ENCODE measurements around the gene ARFRP1.

ARFRP1 gene

GRCh38 chr20:63707558-63708300 lies at the start of gene ARFRP1, which contains the start of gene ZGPAT:
TSS of gene ARFRP1 (minus strand) at chr20:63707976. CDS start at chr20:63707091, 885 bp downstream.
TSS of gene ZGPAT (plus strand) at chr20:63708039. CDS start at chr20:63708581, 542 bp downstream.
- Histone ChIP-seq H3K36me3 (ENCODE audit: control insufficient read depth, insufficient read depth, low read length, severe bottlenecking) (peaks cover 55% of the 10 kb centered on the region), H3K27me3 (replicated peaks; ENCODE audit: control insufficient read depth, insufficient read depth, low read length) (no peaks in the 10 kb centered on the region), H3K4me1 (ENCODE audit: control insufficient read depth, insufficient read depth, low read length) (peaks cover 21% of the 10 kb centered on the region), H3K4me3 (ENCODE audit: low read length) (peak within 1 kb of the TSS; percentile 91), H3K9ac (ENCODE audit: low read length) (peak within 1 kb of the TSS; percentile 95), H3K9me3 (ENCODE audit: control insufficient read depth, low read length) (no peaks in the 10 kb centered on the region)
- DNase-seq (ENCODE audit: low read depth): peak; percentile 93

- Histone ChIP-seq H3K4me1 (ENCODE audit: control insufficient read depth, insufficient read depth, low read length) (no peaks in the 10 kb centered on the region), H3K4me3 (ENCODE audit: low read length) (no peak overlapping the region), H3K9me3 (ENCODE audit: control insufficient read depth, low read length) (no peaks in the 10 kb centered on the region), H3K36me3 (ENCODE audit: control insufficient read depth, insufficient read depth, low read length, severe bottlenecking) (no peaks in the 10 kb centered on the region), H3K27me3 (replicated peaks; ENCODE audit: control insufficient read depth, insufficient read depth, low read length) (peaks cover 8% of the 10 kb centered on the region), H3K9ac (ENCODE audit: low read length) (no peak overlapping the region)
- no peak for DNase-seq (ENCODE audit: low read depth)
Measured at GRCh38 chr20:63756648-63756991, 48.8 kb upstream of the ARFRP1 start.

- H3K9me3 ChIP-seq (ENCODE audit: control insufficient read depth, low read length): no peaks in the 10 kb centered on the region
Measured at GRCh38 chr20:63755933-63756647, 48.3 kb upstream of the ARFRP1 start.

GRCh38 chr20:63754008-63754407 lies 46.2 kb upstream of the ARFRP1 start:
- Histone ChIP-seq H3K4me3 (ENCODE audit: low read length) (no peak overlapping the region), H3K27me3 (replicated peaks; ENCODE audit: control insufficient read depth, insufficient read depth, low read length) (peaks cover 8% of the 10 kb centered on the region), H3K9ac (ENCODE audit: low read length) (no peak overlapping the region), H3K4me1 (ENCODE audit: control insufficient read depth, insufficient read depth, low read length) (no peaks in the 10 kb centered on the region), H3K36me3 (ENCODE audit: control insufficient read depth, insufficient read depth, low read length, severe bottlenecking) (no peaks in the 10 kb centered on the region), H3K9me3 (ENCODE audit: control insufficient read depth, low read length) (no peaks in the 10 kb centered on the region)
- no peak for DNase-seq (ENCODE audit: low read depth)

More at GRCh38 chr20:63755933-63756647, 48.3 kb upstream of the ARFRP1 start:
- H3K27me3 ChIP-seq (replicated peaks; ENCODE audit: control insufficient read depth, insufficient read depth, low read length): peaks cover 8% of the 10 kb centered on the region
- no peaks in the 10 kb centered on the region for H3K36me3 ChIP-seq (ENCODE audit: control insufficient read depth, insufficient read depth, low read length, severe bottlenecking)
- no peaks in the 10 kb centered on the region for H3K4me1 ChIP-seq (ENCODE audit: control insufficient read depth, insufficient read depth, low read length)
- DNase-seq (ENCODE audit: low read depth): no peak
- no peak overlapping the region for H3K4me3 ChIP-seq (ENCODE audit: low read length)
- no peak overlapping the region for H3K9ac ChIP-seq (ENCODE audit: low read length)

GRCh38 chr20:63753381-63753780 lies 45.6 kb upstream of the ARFRP1 start:
- no peaks in the 10 kb centered on the region for H3K36me3 ChIP-seq (ENCODE audit: control insufficient read depth, insufficient read depth, low read length, severe bottlenecking)
- H3K4me3 ChIP-seq (ENCODE audit: low read length): no peak overlapping the region
- H3K9me3 ChIP-seq (ENCODE audit: control insufficient read depth, low read length): no peaks in the 10 kb centered on the region
- H3K27me3 ChIP-seq (replicated peaks; ENCODE audit: control insufficient read depth, insufficient read depth, low read length): peaks cover 8% of the 10 kb centered on the region
- H3K9ac ChIP-seq (ENCODE audit: low read length): no peak overlapping the region
- H3K4me1 ChIP-seq (ENCODE audit: control insufficient read depth, insufficient read depth, low read length): no peaks in the 10 kb centered on the region
- DNase-seq (ENCODE audit: low read depth): no peak

GRCh38 chr20:63752411-63753101 lies 44.8 kb upstream of the ARFRP1 start:
- H3K36me3 ChIP-seq (ENCODE audit: control insufficient read depth, insufficient read depth, low read length, severe bottlenecking): no peaks in the 10 kb centered on the region
- H3K27me3 ChIP-seq (replicated peaks; ENCODE audit: control insufficient read depth, insufficient read depth, low read length): peaks cover 8% of the 10 kb centered on the region
- no peak for DNase-seq (ENCODE audit: low read depth)
- no peak overlapping the region for H3K4me3 ChIP-seq (ENCODE audit: low read length)
- H3K9ac ChIP-seq (ENCODE audit: low read length): no peak overlapping the region
- H3K9me3 ChIP-seq (ENCODE audit: control insufficient read depth, low read length): no peaks in the 10 kb centered on the region
- no peaks in the 10 kb centered on the region for H3K4me1 ChIP-seq (ENCODE audit: control insufficient read depth, insufficient read depth, low read length)

GRCh38 chr20:63751471-63752271 lies 43.9 kb upstream of the ARFRP1 start:
- Histone ChIP-seq H3K9ac (ENCODE audit: low read length) (no peak overlapping the region), H3K4me3 (ENCODE audit: low read length) (no peak overlapping the region), H3K36me3 (ENCODE audit: control insufficient read depth, insufficient read depth, low read length, severe bottlenecking) (no peaks in the 10 kb centered on the region), H3K4me1 (ENCODE audit: control insufficient read depth, insufficient read depth, low read length) (no peaks in the 10 kb centered on the region), H3K27me3 (replicated peaks; ENCODE audit: control insufficient read depth, insufficient read depth, low read length) (peaks cover 5% of the 10 kb centered on the region), H3K9me3 (ENCODE audit: control insufficient read depth, low read length) (no peaks in the 10 kb centered on the region)
- DNase-seq (ENCODE audit: low read depth): no peak

- no peak for DNase-seq (ENCODE audit: low read depth)
- Histone ChIP-seq H3K4me1 (ENCODE audit: control insufficient read depth, insufficient read depth, low read length) (no peaks in the 10 kb centered on the region), H3K36me3 (ENCODE audit: control insufficient read depth, insufficient read depth, low read length, severe bottlenecking) (no peaks in the 10 kb centered on the region), H3K9me3 (ENCODE audit: control insufficient read depth, low read length) (no peaks in the 10 kb centered on the region), H3K4me3 (ENCODE audit: low read length) (no peak overlapping the region), H3K9ac (ENCODE audit: low read length) (no peak overlapping the region), H3K27me3 (replicated peaks; ENCODE audit: control insufficient read depth, insufficient read depth, low read length) (peaks cover 5% of the 10 kb centered on the region)
Measured at GRCh38 chr20:63750807-63751470, 43.2 kb upstream of the ARFRP1 start.

GRCh38 chr20:63749597-63750508 lies 42.1 kb upstream of the ARFRP1 start:
- Histone ChIP-seq H3K9me3 (ENCODE audit: control insufficient read depth, low read length) (no peaks in the 10 kb centered on the region), H3K9ac (ENCODE audit: low read length) (no peak overlapping the region), H3K27me3 (replicated peaks; ENCODE audit: control insufficient read depth, insufficient read depth, low read length) (no peaks in the 10 kb centered on the region), H3K36me3 (ENCODE audit: control insufficient read depth, insufficient read depth, low read length, severe bottlenecking) (no peaks in the 10 kb centered on the region), H3K4me3 (ENCODE audit: low read length) (no peak overlapping the region), H3K4me1 (ENCODE audit: control insufficient read depth, insufficient read depth, low read length) (peaks cover 4% of the 10 kb centered on the region)
- no peak for DNase-seq (ENCODE audit: low read depth)

- Histone ChIP-seq H3K4me1 (ENCODE audit: control insufficient read depth, insufficient read depth, low read length) (peaks cover 6% of the 10 kb centered on the region), H3K27me3 (replicated peaks; ENCODE audit: control insufficient read depth, insufficient read depth, low read length) (no peaks in the 10 kb centered on the region), H3K9me3 (ENCODE audit: control insufficient read depth, low read length) (no peaks in the 10 kb centered on the region), H3K36me3 (ENCODE audit: control insufficient read depth, insufficient read depth, low read length, severe bottlenecking) (peaks cover 2% of the 10 kb centered on the region), H3K9ac (ENCODE audit: low read length) (no peak overlapping the region), H3K4me3 (ENCODE audit: low read length) (no peak overlapping the region)
- no peak for DNase-seq (ENCODE audit: low read depth)
Measured at GRCh38 chr20:63748934-63749270, 41.1 kb upstream of the ARFRP1 start.
